H1 (cell line): ENCODE data around the gene GALK1. TPM values are rescaled to one million over a fixed set of nuclear protein-coding genes. Genes with fewer than 3 reads are reported as not detected.

Source experiments
- CTCF ChIA-PET: fragments of 300-600 bp; sonication (Branson Sonifier 250); formaldehyde crosslinking; loops from one replicate; lab custom pipeline; 2021; ENCODE audit not compliant: partially characterized antibody; lab: Charles Lee
- POLR2A ChIA-PET: fragments of 300-600 bp; sonication (Branson Sonifier 250); formaldehyde crosslinking; loops from one replicate; lab custom pipeline; 2021; ENCODE audit warnings: inconsistent platforms; ENCODE audit not compliant: partially characterized antibody; lab: Charles Lee
- DNase-seq, 2 experiments: peaks; one replicate each; pipeline versions ENCODE4 v3.0.0 to v3.0.0-alpha.2; 2010 to 2022; ENCODE audit warnings: low spot score in 2 of 2, low read depth in 1 of 2, mixed read lengths in 1 of 2
- FAIRE-seq: peaks from 2 replicates; lab custom pipeline; 2011; peaks lifted over from hg19 to GRCh38; lab: Jason Lieb, UNC
- H2AFZ ChIP-seq: 2 replicates; pipeline ENCODE4 v1.8.1; 2012; ENCODE audit warnings: low read length, inconsistent platforms
- H2AK5ac ChIP-seq: 2 replicates; pipeline ENCODE4 v1.6.1; 2013; ENCODE audit warnings: low read depth, low read length
- H2BK120ac ChIP-seq: replicated peaks from 2 replicates; pipeline ENCODE3; 2013; ENCODE audit warnings: low read depth, low read length, inconsistent platforms
- H2BK12ac ChIP-seq: 2 replicates; pipeline ENCODE4 v1.6.1; 2013; ENCODE audit warnings: low read depth, low read length
- H2BK15ac ChIP-seq: 2 replicates; pipeline ENCODE4 v1.6.1; 2013; ENCODE audit warnings: low read length
- H2BK20ac ChIP-seq: 2 replicates; pipeline ENCODE4 v1.6.1; 2013; ENCODE audit warnings: low read length
- H2BK5ac ChIP-seq: 2 replicates; pipeline ENCODE4 v1.6.1; 2013; ENCODE audit warnings: low read depth, low read length
- H3K14ac ChIP-seq: 2 replicates; pipeline ENCODE4 v1.6.1; 2013; ENCODE audit warnings: inconsistent platforms; ENCODE audit not compliant: insufficient read length
- H3K18ac ChIP-seq: 2 replicates; pipeline ENCODE4 v1.6.1; 2013; ENCODE audit warnings: low read length; ENCODE audit errors: extremely low read depth
- H3K23ac ChIP-seq: 2 replicates; pipeline ENCODE4 v1.6.1; 2013; ENCODE audit warnings: inconsistent platforms; ENCODE audit not compliant: insufficient read length
- H3K23me2 ChIP-seq: 2 replicates; pipeline ENCODE4 v1.6.1; 2013; ENCODE audit warnings: low read depth, low read length
- H3K27ac ChIP-seq: 2 replicates; pipeline ENCODE4 v1.6.1; 2011; ENCODE audit warnings: low read depth, low read length, inconsistent platforms
- H3K27me3 ChIP-seq, 4 experiments: replicated peaks in 1 of 4; 1 replicate in 1 of 4; 2 replicates in 3 of 4; pipeline versions ENCODE4 v1.6.1 to v1.8.1; 2011 to 2013; ENCODE audit warnings: low read length in 3 of 4, mild to moderate bottlenecking in 3 of 4, inconsistent platforms in 2 of 4, mixed read lengths in 2 of 4, moderate library complexity in 1 of 4; ENCODE audit not compliant: control insufficient read depth in 3 of 4, insufficient read depth in 3 of 4; ENCODE audit errors: extremely low read depth in 1 of 4
- H3K36me3 ChIP-seq, 4 experiments: 2 replicates each; pipeline versions ENCODE4 v1.6.1 to v1.8.1; 2011 to 2013; ENCODE audit warnings: mild to moderate bottlenecking in 4 of 4, low read length in 3 of 4, moderate library complexity in 2 of 4, control low read depth in 1 of 4, inconsistent platforms in 1 of 4; ENCODE audit not compliant: insufficient read depth in 4 of 4, control insufficient read depth in 2 of 4
- H3K4ac ChIP-seq: replicated peaks from 2 replicates; pipeline ENCODE3; 2013; ENCODE audit warnings: low read length, low read depth, mixed read lengths, inconsistent platforms; ENCODE audit not compliant: insufficient read length
- H3K4me1 ChIP-seq, 4 experiments: replicated peaks in 1 of 4; 1 replicate in 1 of 4; 2 replicates in 3 of 4; pipeline versions ENCODE4 v1.6.1 to v1.8.1; 2011 to 2013; ENCODE audit warnings: low read length in 3 of 4, inconsistent platforms in 2 of 4, mixed read lengths in 1 of 4; ENCODE audit not compliant: insufficient read depth in 4 of 4, control insufficient read depth in 3 of 4
- H3K4me2 ChIP-seq, 2 experiments: 2 replicates each; pipeline versions ENCODE4 v1.6.1 to v1.8.1; 2011 to 2013; ENCODE audit warnings: low read depth in 2 of 2, low read length in 2 of 2, control low read depth in 1 of 2, inconsistent platforms in 1 of 2, mild to moderate bottlenecking in 1 of 2; ENCODE audit not compliant: insufficient read depth in 1 of 2
- H3K4me3 ChIP-seq, 4 experiments: fragments of 200-600, 300-600 bp in 1 of 4; sonication (generic), shearing (Covaris generic), sonication (Bioruptor Twin) in 1 of 4; 2 replicates each; pipeline versions ENCODE4 v1.5.1 to v1.8.1; 2011 to 2016; ENCODE audit warnings: low read length in 4 of 4, low read depth in 3 of 4, control low read depth in 2 of 4, inconsistent platforms in 2 of 4, mild to moderate bottlenecking in 2 of 4, mixed read lengths in 1 of 4, moderate library complexity in 1 of 4; ENCODE audit not compliant: insufficient read depth in 2 of 4; ENCODE audit errors: extremely low read depth in 1 of 4
- H3K56ac ChIP-seq: replicated peaks from 2 replicates; pipeline ENCODE3; 2013; ENCODE audit warnings: low read depth, mild to moderate bottlenecking, mixed read lengths, low read length, inconsistent platforms; ENCODE audit not compliant: insufficient read length
- H3K79me1 ChIP-seq: 2 replicates; pipeline ENCODE4 v1.6.1; 2013; ENCODE audit warnings: low read depth, low read length, control low read depth
- H3K79me2 ChIP-seq, 2 experiments: 2 replicates each; pipeline versions ENCODE4 v1.6.1 to v1.8.1; 2012 to 2013; ENCODE audit warnings: low read length in 2 of 2, mild to moderate bottlenecking in 2 of 2, inconsistent platforms in 1 of 2; ENCODE audit not compliant: insufficient read depth in 2 of 2, control insufficient read depth in 1 of 2
- H3K9ac ChIP-seq, 4 experiments: replicated peaks in 1 of 4; 1 replicate in 1 of 4; 2 replicates in 3 of 4; pipeline versions ENCODE4 v1.6.1 to v1.8.1; 2011 to 2013; ENCODE audit warnings: low read depth in 3 of 4, low read length in 3 of 4, control low read depth in 2 of 4, mild to moderate bottlenecking in 2 of 4, moderate library complexity in 2 of 4, inconsistent platforms in 1 of 4; ENCODE audit errors: extremely low read depth in 1 of 4
- H3K9me3 ChIP-seq, 2 experiments: 2 replicates each; pipeline versions ENCODE4 v1.6.1 to v1.8.1; 2012 to 2013; ENCODE audit warnings: mild to moderate bottlenecking in 2 of 2, moderate library complexity in 2 of 2, control low read depth in 1 of 2, inconsistent platforms in 1 of 2, low read depth in 1 of 2, low read length in 1 of 2, mixed read lengths in 1 of 2; ENCODE audit not compliant: insufficient read depth in 2 of 2
- H4K20me1 ChIP-seq, 2 experiments: replicated peaks in 1 of 2; 2 replicates each; pipeline versions ENCODE3 to v1.8.1; 2011 to 2013; ENCODE audit warnings: inconsistent platforms in 2 of 2, low read length in 2 of 2, mild to moderate bottlenecking in 1 of 2; ENCODE audit not compliant: insufficient read depth in 2 of 2, control insufficient read depth in 1 of 2
- H4K5ac ChIP-seq: 2 replicates; pipeline ENCODE4 v1.6.1; 2013; ENCODE audit warnings: low read length, low read depth, mixed read lengths, inconsistent platforms; ENCODE audit not compliant: insufficient read length
- H4K8ac ChIP-seq: 2 replicates; pipeline ENCODE4 v1.8.0; 2013; ENCODE audit warnings: mild to moderate bottlenecking, moderate library complexity, low read length, inconsistent platforms; ENCODE audit not compliant: insufficient read depth; ENCODE audit errors: extremely low read depth
- H4K91ac ChIP-seq: replicated peaks from 2 replicates; pipeline ENCODE3; 2013; ENCODE audit warnings: low read length, mixed read lengths, inconsistent platforms; ENCODE audit not compliant: insufficient read length
- BRCA1 ChIP-seq: IDR thresholded peaks from 2 replicates; pipeline ENCODE4 v1.6.1; 2012; ENCODE audit warnings: low read depth, low read length, improper control_type of control experiment
- CBX5 ChIP-seq: fragments of 300-800, 300-1000 bp; sonication (generic); IDR thresholded peaks from 2 replicates; pipeline ENCODE4 v1.7.1; 2016; ENCODE audit warnings: antibody characterized with exemption, low read length, low read depth
- KDM4A ChIP-seq: IDR thresholded peaks from one replicate; pipeline ENCODE4 v1.7.1; 2012; ENCODE audit warnings: low read depth, mild to moderate bottlenecking, moderate library complexity, low read length, inconsistent platforms; ENCODE audit not compliant: severe bottlenecking
- POLR2A ChIP-seq, 2 experiments: IDR thresholded peaks; 1 replicate in 1 of 2; 2 replicates in 1 of 2; pipeline ENCODE4 v1.6.1; 2011; ENCODE audit warnings: low read depth in 2 of 2, low read length in 2 of 2, mild to moderate bottlenecking in 2 of 2; ENCODE audit errors: control extremely low read depth in 1 of 2
- SIN3A ChIP-seq, 2 experiments: IDR thresholded peaks in 1 of 2; conservative IDR thresholded peaks in 1 of 2; 2 replicates each; pipeline ENCODE4 v1.6.1; 2011 to 2012; ENCODE audit warnings: low read length in 2 of 2, improper control_type of control experiment in 1 of 2, low read depth in 1 of 2, mild to moderate bottlenecking in 1 of 2
- TCF12 ChIP-seq: IDR thresholded peaks from 2 replicates; pipeline ENCODE4 v1.6.1; 2011; ENCODE audit warnings: low read depth, mild to moderate bottlenecking, low read length
- WGBS, 2 experiments: shearing (Covaris generic) in 1 of 2; methylation state at CpG; one replicate each; pipeline versions ENCODE4 v1.1.6 to v1.1.7; 2013 to 2015; ENCODE audit warnings: low lambda C conversion rate in 2 of 2, mixed read lengths in 2 of 2, inconsistent platforms in 1 of 2, low coverage in 1 of 2, missing lambda C conversion rate in 1 of 2; ENCODE audit not compliant: insufficient replicate concordance in 2 of 2, insufficient coverage in 1 of 2, insufficient read length in 1 of 2; ENCODE audit errors: extremely low coverage in 1 of 2, missing lambda C conversion rate in 1 of 2; 5-methylcytosine and 5-hydroxymethylcytosine counted together
- polyA plus RNA-seq, 7 experiments: library from polyadenylated mRNA; depleted of rRNA in 3 of 7; stranded (reverse) in 5 of 7; unstranded in 2 of 7; fragments of >200 nt in 5 of 7; fragments of 200-250 nt in 2 of 7; gene quantifications; 1 replicate in 5 of 7; 2 replicates in 1 of 7; 4 replicates in 1 of 7; pipeline versions ENCODE4 v1.2.1 to v1.2.3, GENCODE V29; 2011 to 2013; ENCODE audit warnings: missing spikeins in 2 of 7, mixed read lengths in 2 of 7
- total RNA-seq: library from RNA; stranded (reverse); fragmentation: NEBNext Ultra II Directional; extraction: Animal tissue kit (Norgen Biotek cat#: 25700); gene quantifications from 2 replicates; pipeline ENCODE4 v1.2.1, GENCODE V29; 2021
- TF ChIP-seq, protein P1 (sequence below): IDR thresholded peaks from 2 replicates; pipeline ENCODE4 v1.6.1; 2011; ENCODE audit warnings: low read length, improper control_type of control experiment

Gene GALK1
- total and polyA plus RNA-seq, 2 of the 8 experiments (the other 6 are each of a cell fraction or from before 2014, with no cell fraction given) = 34.1 to 47.9 TPM

DNA sequence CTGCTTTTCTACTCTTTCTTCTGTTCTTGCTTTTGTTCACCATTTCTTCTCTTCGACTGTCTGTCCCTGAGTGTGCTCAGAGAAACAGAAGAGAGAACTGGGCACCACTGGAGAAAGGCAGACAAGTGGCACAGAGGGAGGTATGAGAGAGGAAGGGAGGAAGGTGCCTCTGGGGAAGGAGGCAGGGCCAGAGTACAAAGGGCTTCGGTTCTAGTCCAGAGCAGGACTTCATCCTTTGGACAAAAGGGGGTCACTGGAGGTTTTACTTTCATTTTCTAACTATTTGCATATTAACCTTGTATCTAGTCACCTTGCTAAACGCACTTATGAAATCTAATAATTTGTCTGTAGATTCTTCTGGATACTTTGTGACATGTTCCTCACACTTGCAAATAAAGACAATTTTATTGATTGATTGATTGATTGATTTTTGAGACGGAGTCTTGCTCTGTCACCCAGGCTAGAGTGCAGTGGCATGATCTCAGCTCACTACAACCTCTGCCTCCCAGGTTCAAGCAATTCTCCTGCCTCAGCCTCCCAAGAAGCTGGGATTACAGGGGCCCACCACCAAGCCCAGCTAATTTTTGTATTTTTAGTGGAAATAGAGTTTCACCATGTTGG lies 30.2 kb downstream of the GALK1 start:
- H2AFZ ChIP-seq = no peak overlapping the region
- POLR2A ChIA-PET = no interaction called here
- 75% methylated on average over 4 of the region's 4 CpGs; no CpG with 5 or more reads in 1 of the 2 experiments for WGBS, 2 experiments

More for the DNA sequence above, 30.2 kb downstream of the GALK1 start:
- H2BK20ac ChIP-seq = no peak overlapping the region
- no peak overlapping the region for H2BK120ac ChIP-seq
- no peak overlapping the region for H3K9ac ChIP-seq
- H3K14ac ChIP-seq = no peak overlapping the region
- no peak overlapping the region for H3K4me2 ChIP-seq
- no peak overlapping the region for H2AK5ac ChIP-seq
- CTCF ChIA-PET = interaction anchor here (0.9 to 8.1 kb wide), 4 partner anchors 14 to 109 kb away, joined by 3 to 98 read pairs (median 6); partner anchors contain the start of gene SMIM5
- H4K8ac ChIP-seq = no peak overlapping the region; the same call in 1 of the 2 replicates
- H3K18ac ChIP-seq = no peak overlapping the region
- no peaks in the 10 kb centered on the region for H3K9me3 ChIP-seq
- H3K23me2 ChIP-seq = no peaks in the 10 kb centered on the region
- H3K56ac ChIP-seq = no peak overlapping the region
- H2BK12ac ChIP-seq = no peak overlapping the region
- no peak overlapping the region for H3K27ac ChIP-seq
- H4K91ac ChIP-seq = no peak overlapping the region
- TF ChIP-seq TCF12 = no peak
- no peak for TF ChIP-seq POLR2A (IDR thresholded peaks at IDR 0.05; ENCODE audit: control extremely low read depth in 1 of 2, low read depth in 2 of 2, low read length in 2 of 2)
- TF ChIP-seq KDM4A = no peak
- TF ChIP-seq, protein P1, sequence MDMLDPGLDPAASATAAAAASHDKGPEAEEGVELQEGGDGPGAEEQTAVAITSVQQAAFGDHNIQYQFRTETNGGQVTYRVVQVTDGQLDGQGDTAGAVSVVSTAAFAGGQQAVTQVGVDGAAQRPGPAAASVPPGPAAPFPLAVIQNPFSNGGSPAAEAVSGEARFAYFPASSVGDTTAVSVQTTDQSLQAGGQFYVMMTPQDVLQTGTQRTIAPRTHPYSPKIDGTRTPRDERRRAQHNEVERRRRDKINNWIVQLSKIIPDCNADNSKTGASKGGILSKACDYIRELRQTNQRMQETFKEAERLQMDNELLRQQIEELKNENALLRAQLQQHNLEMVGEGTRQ = no peak
- no peak for TF ChIP-seq BRCA1
- TF ChIP-seq CBX5 = no peak
- no peak for TF ChIP-seq SIN3A (conservative IDR thresholded peaks at IDR 0.05 in 1 of 2, IDR thresholded peaks at IDR 0.05 in 1 of 2; ENCODE audit: low read depth in 1 of 2, low read length in 2 of 2)
- TF ChIP-seq, all 59 proteins: peak for 0
- no peak for DNase-seq
- Histone ChIP-seq H2BK5ac (no peak overlapping the region), H3K79me1 (no peaks in the 10 kb centered on the region), H3K79me2 (no peaks in the 10 kb centered on the region), H3K23ac (no peak overlapping the region), H4K20me1 (peaks cover 0 to 2% of the 10 kb centered on the region in 2 experiments), H3K4ac (no peak overlapping the region), H4K5ac (no peak overlapping the region), H3K27me3 (no peaks in the 10 kb centered on the region), H3K4me1 (no peaks in the 10 kb centered on the region), H3K36me3 (no peaks in the 10 kb centered on the region), H3K4me3 (no peak overlapping the region), H2BK15ac (no peak overlapping the region)
- FAIRE-seq = no peak
